Spleen (tissue), 7 donors: ENCODE data around the gene KRTAP12-1.

Source experiments
- CTCF ChIP-seq, 11 experiments: fragments of 200-600 bp in 7 of 11; fragments of 450-650 bp in 4 of 11; sonication (generic) in 4 of 11; IDR thresholded peaks in 8 of 11; conservative IDR thresholded peaks in 3 of 11; 1 replicate in 7 of 11; 2 replicates in 4 of 11; pipeline versions ENCODE4 v1.4.0 to v1.8.0; 2016 to 2021; ENCODE audit warnings: antibody characterized with exemption in 11 of 11, inconsistent platforms in 4 of 11, mild to moderate bottlenecking in 1 of 11
- POLR2A ChIP-seq, 3 donors: fragments of 450-650 bp; IDR thresholded peaks; one replicate each; pipeline ENCODE4 v1.5.1; 2017; ENCODE audit warnings: antibody characterized with exemption in 3 of 3, mild to moderate bottlenecking in 1 of 3
- POLR2AphosphoS5 ChIP-seq, 3 donors: sonication (generic); formaldehyde crosslinking; IDR thresholded peaks; one replicate each; pipeline ENCODE4 v1.5.1; 2017; ENCODE audit warnings: antibody characterized with exemption in 3 of 3
- donor health status: DM: no; HTN: no; CAD: no; lungs with moderate emphysema.
- donor health status: DM: no; HTN: no; CAD: no.
- donor health status: DM: no; HTN: no; CAD: no.

- TF ChIP-seq POLR2A (IDR thresholded peaks at IDR 0.05) (no peak), CTCF (IDR thresholded peaks at IDR 0.05 in 8 of 11, conservative IDR thresholded peaks at IDR 0.05 in 3 of 11) (no peak), POLR2AphosphoS5 (IDR thresholded peaks at IDR 0.05) (no peak)
Measured at GRCh38 chr21:44632067-44632466, 49.9 kb downstream of the KRTAP12-1 start.
